Heart left ventricle (tissue), 16 donors: Measurements from ENCODE around the gene SH3BP4. TPM values are rescaled to one million over a fixed set of nuclear protein-coding genes. Genes with fewer than 3 reads are reported as not detected.

Source experiments
- ATAC-seq, 4 donors: fragments of 200-7000 bp; cut with Tn5 transposase; one replicate each; pipeline ENCODE4 v1.9.1; 2020 to 2022; ENCODE audit warnings: moderate library complexity in 4 of 4, mild to moderate bottlenecking in 3 of 4, moderate number of reproducible peaks in 1 of 4
- DNase-seq, 5 donors: peaks; one replicate each; pipeline ENCODE4 v3.0.0-alpha.2; 2020
- H3K27ac ChIP-seq, 12 donors: fragments of 200-600 bp; sonication (generic) in 4 of 12; one replicate each; pipeline versions ENCODE4 v1.5.0 to v1.8.0; 2016 to 2022; ENCODE audit warnings: mild to moderate bottlenecking in 2 of 12
- H3K27me3 ChIP-seq, 9 donors: fragments of 200-600 bp; sonication (generic) in 2 of 9; one replicate each; pipeline versions ENCODE4 v1.5.1 to v1.8.0; 2016 to 2022; ENCODE audit warnings: mild to moderate bottlenecking in 3 of 9
- H3K36me3 ChIP-seq, 9 donors: fragments of 200-600 bp; sonication (generic) in 2 of 9; one replicate each; pipeline versions ENCODE4 v1.5.0 to v1.8.0; 2018 to 2022; ENCODE audit warnings: mild to moderate bottlenecking in 2 of 9
- H3K4me1 ChIP-seq, 12 donors: fragments of 200-600 bp; sonication (generic) in 4 of 12; one replicate each; pipeline versions ENCODE4 v1.5.0 to v1.8.0; 2016 to 2022; ENCODE audit warnings: mild to moderate bottlenecking in 3 of 12
- H3K4me3 ChIP-seq, 12 donors: fragments of 200-600 bp; sonication (generic) in 4 of 12; one replicate each; pipeline versions ENCODE4 v1.5.0 to v1.8.0; 2017 to 2022; ENCODE audit warnings: mild to moderate bottlenecking in 9 of 12, moderate library complexity in 4 of 12
- H3K9me3 ChIP-seq, 12 donors: fragments of 200-600 bp; sonication (generic) in 4 of 12; one replicate each; pipeline versions ENCODE4 v1.5.0 to v1.8.0; 2016 to 2022; ENCODE audit warnings: mild to moderate bottlenecking in 1 of 12
- POLR2A ChIP-seq, 2 donors: fragments of 450-650 bp; IDR thresholded peaks; one replicate each; pipeline ENCODE4 v1.6.1; 2017; ENCODE audit warnings: antibody characterized with exemption in 2 of 2, mild to moderate bottlenecking in 2 of 2, moderate library complexity in 2 of 2
- WGBS, 4 donors: extraction: QIAGEN DNeasy Blood & Tissue Kit in 2 of 4; methylation state at CpG; one replicate each; pipeline versions ENCODE4 v1.1.5 to v1.1.7; 2013 to 2018; 5-methylcytosine and 5-hydroxymethylcytosine counted together
- intact Hi-C, 10 donors: fragments of 100-400 bp; cut with DNase I; formaldehyde crosslinking; loops; one replicate each; pipeline versions ENCODE4 v1.11.1 to v1.14.2; 2022
- polyA plus RNA-seq, 2 donors: library from polyadenylated mRNA; stranded (reverse); fragments of 200-250 nt; gene quantifications; one replicate each; pipeline ENCODE4 v1.2.3, GENCODE V29; 2013
- total RNA-seq, 9 donors: library from RNA; depleted of rRNA in 2 of 9; stranded (reverse); fragments of >200 nt in 2 of 9; fragmentation: NEBNext Ultra II Directional in 3 of 9; extraction: Animal tissue kit (Norgen Biotek cat#: 25700) in 3 of 9; gene quantifications; one replicate each; pipeline versions ENCODE4 v1.1.0 to v1.2.4, GENCODE V29; 2016 to 2023
- TF ChIP-seq, protein P1 (sequence below), 12 donors: fragments of 200-600 bp; sonication (generic) in 4 of 12; IDR thresholded peaks; one replicate each; pipeline versions ENCODE4 v1.5.0 to v1.8.0; 2018 to 2022; ENCODE audit warnings: antibody characterized with exemption in 12 of 12, mild to moderate bottlenecking in 5 of 12
- donor health status: ischemic (EF 13 %, LVEDD 7.1; RV severe dilation, severe dysfunction).
- donor health status: healthy with polysubstance abuse.
- donor health status: DM: no; HTN: yes; CAD: no.
- donor health status: DM: no; HTN: no; CAD: no.
- donor health status: ischemic (EF 25% LVEDD 6.9; RV normal size, moderate dysfunction).
- donor health status: ischemic (EF 25% LVEDD 5.7; RV mildly dilated, moderate dysfunction).
- donor health status: healthy.
- donor health status: DM: yes; HTN: yes; CAD: no.
- donor health status: ischemic (EF 35%, LVEDD 5.7; RV mildly dilated, moderate dysfunction).
- donor health status: nonischemic (EF 11% LVEDD 7.7; RV severe dilation, severe dysfunction).
- donor health status: DM: yes; HTN: yes; CAD: no.
- donor health status: PGD.
- donor health status: ischemic (EF 29% LVEDD 5.4; RV normal size, mild dysfunction).
- donor health status: nonischemic (EF 23%, LVEDD 6.1; RV moderate dilation, normal function).

Gene SH3BP4
- total and polyA plus RNA-seq, 11 donors, result 5.4 to 33.5 (median 12.4) TPM

DNA sequence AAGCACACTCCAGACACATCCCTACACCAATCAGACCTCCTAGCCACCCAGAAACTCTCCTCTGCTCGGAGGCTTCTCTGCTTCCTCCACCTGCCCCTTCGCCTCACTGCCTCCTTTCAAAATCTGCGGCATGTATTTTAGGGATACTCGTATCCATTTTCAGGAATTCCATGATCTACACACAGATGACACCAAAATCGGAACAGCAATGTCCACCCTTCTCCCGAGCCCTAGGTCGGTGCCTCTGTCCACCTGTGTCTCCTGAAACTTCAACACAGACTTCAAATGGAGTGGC lies 1.4 kb upstream of the SH3BP4 start:
- Histone ChIP-seq H3K27ac (no peak overlapping the region), H3K27me3 (peaks cover 0 to 33% (median 0%) of the 10 kb centered on the region in 9 donors), H3K4me3 (peak overlapping the region in 1 of 12 donors; percentile 87)

DNA sequence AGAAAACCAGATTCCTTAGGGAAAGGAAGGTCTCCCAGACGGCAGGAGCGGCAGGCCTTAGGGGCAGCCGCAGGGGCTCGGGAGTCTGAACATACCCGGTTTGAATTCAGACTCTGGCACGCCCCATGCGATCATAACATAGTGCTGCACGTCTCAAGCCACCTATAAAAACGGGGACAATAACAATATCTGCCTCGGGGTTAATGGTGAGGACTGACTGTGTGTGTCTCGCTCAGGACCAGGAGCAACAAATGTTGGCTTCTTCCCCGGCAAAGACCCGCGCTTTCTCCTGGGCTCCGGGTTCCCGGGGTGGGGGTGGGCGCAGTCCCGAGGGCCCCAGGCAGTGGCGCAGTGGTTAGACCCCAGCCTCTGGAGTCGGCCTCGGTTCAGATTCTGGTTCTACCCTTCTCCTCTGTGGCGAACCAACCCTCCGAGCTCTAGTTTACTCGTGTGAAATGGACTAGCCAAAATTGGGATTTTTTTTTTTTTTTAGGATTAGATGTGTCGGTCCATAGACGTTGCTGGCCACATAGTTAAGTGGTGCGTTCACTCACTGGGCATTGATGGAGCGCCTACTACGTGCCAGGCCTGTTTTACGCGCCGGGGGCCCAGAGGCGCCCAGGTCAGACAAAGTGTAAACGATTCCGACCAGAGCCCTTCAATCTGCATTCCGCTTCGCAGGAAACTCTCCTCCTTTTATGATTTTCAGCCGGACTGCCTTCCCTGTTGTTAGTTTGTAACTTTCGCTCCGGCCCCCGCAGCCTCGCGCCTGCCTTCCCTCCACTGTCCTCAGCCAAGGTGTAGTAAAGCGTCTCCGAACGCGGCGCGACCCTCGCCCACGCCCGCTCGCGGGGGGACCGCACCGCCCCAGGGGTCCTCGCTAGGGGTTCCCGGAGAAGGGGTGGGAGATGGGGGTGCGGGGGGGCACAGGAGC lies 820 bp upstream of the SH3BP4 start:
- Histone ChIP-seq H3K4me1 (peaks cover 0 to 38% (median 17%) of the 10 kb centered on the region in 12 donors), H3K27me3 (peaks cover 0 to 33% (median 0%) of the 10 kb centered on the region in 9 donors), H3K36me3 (no peaks in the 10 kb centered on the region), H3K4me3 (peak overlapping the region; percentile 71 to 100 (median 84)), H3K9me3 (no peaks in the 10 kb centered on the region), H3K27ac (peak overlapping the region in 11 of 12 donors; percentile 27 to 87 (median 79))
- intact Hi-C loops, result loop anchor here in 7 of 10 donors (5.0 to 10.0 kb wide), 7 partner anchors 41 to 156 kb away; no protein-coding TSS in a partner anchor
- ATAC-seq, result peak in 3 of 4 donors; percentile 1 to 39 (median 37)
- 25 to 38% (median 29%) methylated on average over 46 to 59 of the region's 59 CpGs for WGBS, 4 donors
- TF ChIP-seq, protein P1, sequence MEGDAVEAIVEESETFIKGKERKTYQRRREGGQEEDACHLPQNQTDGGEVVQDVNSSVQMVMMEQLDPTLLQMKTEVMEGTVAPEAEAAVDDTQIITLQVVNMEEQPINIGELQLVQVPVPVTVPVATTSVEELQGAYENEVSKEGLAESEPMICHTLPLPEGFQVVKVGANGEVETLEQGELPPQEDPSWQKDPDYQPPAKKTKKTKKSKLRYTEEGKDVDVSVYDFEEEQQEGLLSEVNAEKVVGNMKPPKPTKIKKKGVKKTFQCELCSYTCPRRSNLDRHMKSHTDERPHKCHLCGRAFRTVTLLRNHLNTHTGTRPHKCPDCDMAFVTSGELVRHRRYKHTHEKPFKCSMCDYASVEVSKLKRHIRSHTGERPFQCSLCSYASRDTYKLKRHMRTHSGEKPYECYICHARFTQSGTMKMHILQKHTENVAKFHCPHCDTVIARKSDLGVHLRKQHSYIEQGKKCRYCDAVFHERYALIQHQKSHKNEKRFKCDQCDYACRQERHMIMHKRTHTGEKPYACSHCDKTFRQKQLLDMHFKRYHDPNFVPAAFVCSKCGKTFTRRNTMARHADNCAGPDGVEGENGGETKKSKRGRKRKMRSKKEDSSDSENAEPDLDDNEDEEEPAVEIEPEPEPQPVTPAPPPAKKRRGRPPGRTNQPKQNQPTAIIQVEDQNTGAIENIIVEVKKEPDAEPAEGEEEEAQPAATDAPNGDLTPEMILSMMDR (IDR thresholded peaks at IDR 0.05), result no peak
- no peak for TF ChIP-seq POLR2A (IDR thresholded peaks at IDR 0.05)
- no peak for DNase-seq

More for the DNA sequence above, 1.4 kb upstream of the SH3BP4 start:
- ATAC-seq, result no peak
- WGBS, 4 donors, result 89 to 94% (median 93%) methylated on average over 7 of the region's 7 CpGs
- H3K9me3 ChIP-seq, result no peaks in the 10 kb centered on the region
- DNase-seq, result no peak
- peaks cover 0 to 32% (median 16%) of the 10 kb centered on the region in 12 donors for H3K4me1 ChIP-seq
- intact Hi-C loops, result loop anchor here in 7 of 10 donors (5.0 to 10.0 kb wide), 7 partner anchors 42 to 157 kb away; no protein-coding TSS in a partner anchor
- no peaks in the 10 kb centered on the region for H3K36me3 ChIP-seq
- TF ChIP-seq, protein P1 (IDR thresholded peaks at IDR 0.05), result no peak
- no peak for TF ChIP-seq POLR2A (IDR thresholded peaks at IDR 0.05)

DNA sequence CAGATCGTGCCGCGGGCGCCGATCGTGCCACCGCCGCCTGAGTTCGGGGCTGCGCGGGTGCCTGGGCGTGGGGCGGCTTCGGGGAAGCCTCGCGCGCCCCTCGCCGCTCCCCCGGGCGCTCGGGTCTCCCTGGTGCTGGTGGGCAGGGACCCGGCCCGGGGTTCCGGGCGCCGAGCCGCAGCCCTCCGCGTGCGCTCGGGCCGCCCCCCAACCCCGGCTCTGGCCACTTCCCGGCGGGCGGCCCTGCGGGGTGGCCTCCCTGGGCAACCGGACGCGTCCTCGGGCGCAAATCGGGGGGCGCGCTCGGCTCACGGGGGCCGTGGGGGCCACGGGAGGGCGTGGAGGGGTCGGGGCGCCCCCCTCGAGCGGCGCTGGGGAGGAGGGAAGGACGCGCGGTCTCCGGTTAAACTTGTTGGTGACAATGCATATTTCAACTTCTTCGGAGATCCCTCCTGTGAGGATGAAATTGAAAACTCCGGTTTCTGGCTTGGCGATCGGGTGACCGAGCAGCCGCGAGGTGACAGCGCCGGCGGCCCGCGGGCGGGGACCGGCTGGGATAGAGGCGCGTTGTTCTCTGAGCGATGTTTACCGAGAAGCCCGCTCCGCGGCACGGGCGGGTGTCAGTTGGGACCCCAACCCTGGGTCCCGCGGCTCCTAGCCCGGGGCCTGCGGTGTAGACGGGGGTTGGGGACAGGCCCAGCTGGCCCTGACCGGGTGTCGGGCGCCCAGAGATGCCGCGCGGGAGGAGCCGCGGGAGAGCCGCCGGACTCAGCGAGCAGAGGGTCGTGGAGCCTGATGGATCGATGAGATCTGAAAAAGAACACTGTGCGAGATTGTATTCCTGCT lies 676 bp downstream of the SH3BP4 start:
- Histone ChIP-seq H3K27me3 (peaks cover 0 to 33% (median 0%) of the 10 kb centered on the region in 9 donors), H3K4me3 (peak overlapping the region; percentile 60 to 100 (median 82)), H3K27ac (peak overlapping the region; percentile 53 to 91 (median 76)), H3K36me3 (no peaks in the 10 kb centered on the region), H3K9me3 (no peaks in the 10 kb centered on the region), H3K4me1 (peaks cover 0 to 51% (median 23%) of the 10 kb centered on the region in 12 donors)
- intact Hi-C loops, result loop anchor here in 7 of 10 donors (5.0 to 10.0 kb wide), 7 partner anchors 40 to 155 kb away; no protein-coding TSS in a partner anchor
- ATAC-seq, result peak in 3 of 4 donors; percentile 7 to 15 (median 12)
- TF ChIP-seq, protein P1 (IDR thresholded peaks at IDR 0.05), result peak in 1 of 12 donors; percentile 2
- no peak for TF ChIP-seq POLR2A (IDR thresholded peaks at IDR 0.05)
- DNase-seq, result no peak
- WGBS, 4 donors, result 1 to 3% (median 1%) methylated on average over 39 to 102 of the region's 102 CpGs
